Panc1 (cell line): ENCODE measurements around the gene IL19.

ENCODE experiments used
- CTCF ChIP-seq: fragments of 450-650 bp; IDR thresholded peaks from 2 replicates; pipeline ENCODE4 v1.5.1; 2017; ENCODE audit warnings: mild to moderate bottlenecking
- POLR2AphosphoS5 ChIP-seq: IDR thresholded peaks from 2 replicates; pipeline ENCODE4 v1.6.1; 2012; ENCODE audit warnings: mild to moderate bottlenecking, low read depth, low read length, moderate library complexity
- REST ChIP-seq, 2 experiments: IDR thresholded peaks; 2 replicates each; pipeline ENCODE4 v1.6.1; 2011 to 2012; ENCODE audit warnings: low read depth in 2 of 2, control low read depth in 1 of 2, low read length in 1 of 2, mild to moderate bottlenecking in 1 of 2, moderate library complexity in 1 of 2; ENCODE audit not compliant: insufficient read depth in 1 of 2
- SIN3A ChIP-seq: IDR thresholded peaks from 2 replicates; pipeline ENCODE4 v1.6.1; 2012; ENCODE audit warnings: low read depth, mild to moderate bottlenecking, low read length, moderate library complexity, borderline replicate concordance; ENCODE audit not compliant: insufficient read depth

GRCh38 chr1:206796981-206797402 is 26.4 kb downstream of the IL19 start:
- no peak for TF ChIP-seq CTCF
- no peak for TF ChIP-seq POLR2AphosphoS5
- TF ChIP-seq SIN3A, result no peak
- no peak for TF ChIP-seq REST (IDR thresholded peaks at IDR 0.05; ENCODE audit: insufficient read depth in 1 of 2, low read depth in 2 of 2, low read length in 1 of 2)
